Mucosa of descending colon (tissue), 3 donors: Measurements from ENCODE around the gene GAB3. TPM values are rescaled to one million over a fixed set of nuclear protein-coding genes. Genes with fewer than 3 reads are reported as not detected.

Experiments used
- ATAC-seq: fragments of 200-7000 bp; cut with Tn5 transposase; one replicate; pipeline ENCODE4 v1.9.1; 2020; ENCODE audit warnings: mild to moderate bottlenecking, moderate library complexity
- DNase-seq, 3 donors: peaks; one replicate each; pipeline ENCODE4 v3.0.0-alpha.2; 2020
- H3K36me3 ChIP-seq: fragments of 200-600 bp; one replicate; pipeline ENCODE4 v1.8.0; 2021; ENCODE audit warnings: low read depth, mild to moderate bottlenecking
- H3K4me1 ChIP-seq: fragments of 200-600 bp; one replicate; pipeline ENCODE4 v1.8.0; 2021; ENCODE audit warnings: low read depth, mild to moderate bottlenecking
- H3K4me3 ChIP-seq: fragments of 200-600 bp; one replicate; pipeline ENCODE4 v1.8.0; 2021; ENCODE audit warnings: mild to moderate bottlenecking
- H3K9me3 ChIP-seq: fragments of 200-600 bp; one replicate; pipeline ENCODE4 v1.8.0; 2021; ENCODE audit warnings: mild to moderate bottlenecking
- CTCF ChIP-seq: fragments of 200-600 bp; IDR thresholded peaks from one replicate; pipeline ENCODE4 v1.8.0; 2022; ENCODE audit warnings: antibody characterized with exemption, mild to moderate bottlenecking
- intact Hi-C, 2 donors: fragments of 100-400 bp; cut with DNase I in 1 of 2; cut with micrococcal nuclease in 1 of 2; formaldehyde crosslinking; loops; one replicate each; pipeline versions ENCODE4 v1.11.0 to v1.11.1; 2022; cut with DNase I, micrococcal nuclease
- total RNA-seq, 3 donors: library from RNA; stranded (reverse); fragmentation: NEBNext Ultra II Directional in 2 of 3; extraction: Animal tissue kit (Norgen Biotek cat#: 25700) in 2 of 3; gene quantifications; one replicate each; pipeline versions ENCODE4 v1.2.1 to v1.2.4, GENCODE V29; 2021 to 2023
- donor health status: DM: no; HTN: no; CAD: no; lungs with moderate emphysema.
- donor health status: DM: no; HTN: no; CAD: no.
- donor health status: DM: no; HTN: yes; CAD: no.

GAB3 gene
- total RNA-seq, 3 donors from 2014 or later = 1.3 to 3.4 (median 2.5) TPM

GRCh38 chrX:154780968-154781367 lies 30.1 kb upstream of the GAB3 start:
- no peaks in the 10 kb centered on the region for H3K4me1 ChIP-seq
- no peak for ATAC-seq
- H3K4me3 ChIP-seq = no peak overlapping the region
- no peaks in the 10 kb centered on the region for H3K36me3 ChIP-seq
- no peak for TF ChIP-seq CTCF
- DNase-seq = no peak
- intact Hi-C loops = no loop called here
- H3K9me3 ChIP-seq = no peaks in the 10 kb centered on the region

DNA sequence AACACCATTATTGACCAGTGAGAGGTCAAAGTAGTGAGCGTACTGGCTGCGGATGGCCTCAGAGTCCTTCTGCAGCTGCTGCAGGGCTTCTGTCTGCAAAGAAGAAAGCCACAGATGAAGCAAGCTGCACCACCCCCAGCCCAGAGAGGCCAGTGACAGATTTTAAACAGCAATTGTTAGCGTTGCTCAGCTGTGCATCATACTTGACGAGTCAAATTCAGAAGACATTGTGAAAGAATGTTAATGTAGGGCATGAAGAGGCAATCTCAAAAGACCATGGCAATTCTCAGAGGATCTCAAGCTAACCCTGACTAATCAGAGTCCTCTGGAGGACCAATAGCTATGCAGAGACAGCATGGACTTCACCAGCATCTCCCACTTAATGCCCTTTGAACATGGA lies 28.4 kb upstream of the GAB3 start:
- no peak for TF ChIP-seq CTCF
- intact Hi-C loops = no loop called here
- Histone ChIP-seq H3K9me3 (no peaks in the 10 kb centered on the region), H3K4me1 (no peaks in the 10 kb centered on the region), H3K4me3 (no peak overlapping the region), H3K36me3 (no peaks in the 10 kb centered on the region)
- no peak for DNase-seq
- no peak for ATAC-seq

DNA sequence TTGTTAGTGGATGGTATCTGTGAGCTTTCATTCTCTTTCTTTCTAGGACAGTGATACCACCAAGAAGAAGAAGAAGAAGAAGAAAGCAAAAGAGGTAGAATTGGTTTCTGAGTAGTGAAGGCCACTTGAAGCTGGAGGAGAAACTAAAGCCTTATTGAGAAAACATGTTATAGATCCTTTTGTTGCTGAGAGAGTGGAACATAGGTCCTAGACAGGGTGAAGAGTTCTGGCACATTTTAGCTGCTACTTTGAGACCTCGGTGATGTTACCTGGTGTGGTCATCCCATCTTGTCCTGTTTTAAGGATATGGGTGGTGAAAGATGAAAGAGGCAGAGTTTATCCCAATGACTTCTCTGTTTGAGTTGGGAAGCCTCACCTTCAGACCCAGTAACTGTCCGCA lies 25.9 kb upstream of the GAB3 start:
- TF ChIP-seq CTCF = no peak
- intact Hi-C loops = no loop called here
- Histone ChIP-seq H3K4me1 (no peaks in the 10 kb centered on the region), H3K9me3 (no peaks in the 10 kb centered on the region), H3K4me3 (no peak overlapping the region), H3K36me3 (no peaks in the 10 kb centered on the region)
- DNase-seq (no peak), ATAC-seq (no peak)

GRCh38 chrX:154775419-154776349 lies 24.8 kb upstream of the GAB3 start:
- intact Hi-C loops = no loop called here
- TF ChIP-seq CTCF = no peak
- no peaks in the 10 kb centered on the region for H3K4me1 ChIP-seq
- ATAC-seq (no peak), DNase-seq (no peak)
- H3K9me3 ChIP-seq = no peaks in the 10 kb centered on the region
- no peaks in the 10 kb centered on the region for H3K36me3 ChIP-seq
- no peak overlapping the region for H3K4me3 ChIP-seq

GRCh38 chrX:154774622-154775021 lies 23.7 kb upstream of the GAB3 start:
- no peak overlapping the region for H3K4me3 ChIP-seq
- ATAC-seq = no peak
- H3K4me1 ChIP-seq = no peaks in the 10 kb centered on the region
- intact Hi-C loops = no loop called here
- no peaks in the 10 kb centered on the region for H3K36me3 ChIP-seq
- no peaks in the 10 kb centered on the region for H3K9me3 ChIP-seq
- DNase-seq = no peak
- no peak for TF ChIP-seq CTCF
